K562 (cell line): ENCODE measurements around the gene VWA7. TPM values are rescaled to one million over a fixed set of nuclear protein-coding genes. Genes with fewer than 3 reads are reported as not detected.

ENCODE experiments used
- ARID4B ChIP-seq: sonication (generic); formaldehyde crosslinking; IDR thresholded peaks from 2 replicates; pipeline ENCODE4 v1.8.0; 2022; ENCODE audit warnings: mild to moderate bottlenecking, missing genetic modification reagents
- ATF3 ChIP-seq, 2 experiments: fragments of 450-650 bp in 1 of 2; sonication (generic) in 1 of 2; formaldehyde crosslinking in 1 of 2; IDR thresholded peaks in 1 of 2; conservative IDR thresholded peaks in 1 of 2; 2 replicates each; pipeline versions ENCODE4 v1.6.1 to v1.8.1; 2016 to 2023; ENCODE audit warnings: mild to moderate bottlenecking in 2 of 2, moderate library complexity in 2 of 2, inconsistent platforms in 1 of 2, missing genetic modification reagents in 1 of 2
- CTBP1 ChIP-seq: fragments of 450-650 bp; IDR thresholded peaks from 2 replicates; pipeline ENCODE4 v1.6.1; 2016; ENCODE audit warnings: borderline replicate concordance
- DNMT1 ChIP-seq: fragments of 450-650 bp; IDR thresholded peaks from 2 replicates; pipeline ENCODE4 v1.6.1; 2016; ENCODE audit warnings: antibody characterized with exemption, mild to moderate bottlenecking
- E2F8 ChIP-seq: fragments of 450-650 bp; IDR thresholded peaks from 2 replicates; pipeline ENCODE4 v1.7.1; 2018; ENCODE audit warnings: mild to moderate bottlenecking, low read depth; ENCODE audit not compliant: partially characterized antibody
- EWSR1 ChIP-seq: fragments of 450-650 bp; IDR thresholded peaks from 2 replicates; pipeline ENCODE4 v1.6.1; 2018; ENCODE audit warnings: borderline replicate concordance, mild to moderate bottlenecking, low read depth, moderate library complexity; ENCODE audit not compliant: partially characterized antibody
- FOS ChIP-seq: IDR thresholded peaks from 3 replicates; pipeline ENCODE4 v1.6.1; 2011; ENCODE audit not compliant: insufficient read length; ENCODE audit errors: extremely low read depth
- GABPB2 ChIP-seq: fragments of 250-450 bp; sonication (Bioruptor Pico); conservative IDR thresholded peaks from 2 replicates; pipeline ENCODE4 v1.5.1; 2021; ENCODE audit warnings: mild to moderate bottlenecking
- HMBOX1 ChIP-seq: sonication (generic); IDR thresholded peaks from 2 replicates; pipeline ENCODE4 v1.6.1; 2016
- HOXB6 ChIP-seq: fragments of 250-450 bp; sonication (Bioruptor Pico); IDR thresholded peaks from 2 replicates; pipeline ENCODE4 v1.5.1; 2022; ENCODE audit warnings: mild to moderate bottlenecking, borderline replicate concordance
- MED1 ChIP-seq: sonication (generic); formaldehyde crosslinking; IDR thresholded peaks from 2 replicates; pipeline ENCODE4 v1.8.1; 2023; ENCODE audit warnings: missing genetic modification reagents, borderline replicate concordance
- SAFB ChIP-seq: fragments of 200-400 bp; formaldehyde crosslinking; IDR thresholded peaks from 2 replicates; pipeline ENCODE4 v1.6.1; 2017; ENCODE audit warnings: low read depth, low read length, borderline replicate concordance
- SRSF7 ChIP-seq: fragments of 200-400 bp; formaldehyde crosslinking; optimal IDR thresholded peaks from 2 replicates; pipeline ENCODE3; 2017; ENCODE audit warnings: mild to moderate bottlenecking, low read depth, low read length
- ZFP30 ChIP-seq: fragments of 250-450 bp; sonication (Bioruptor Pico); IDR thresholded peaks from 2 replicates; pipeline ENCODE4 v1.8.0; 2022; ENCODE audit warnings: moderate library complexity, mild to moderate bottlenecking, inconsistent platforms, borderline replicate concordance
- ZKSCAN1 ChIP-seq: fragments of 150-350 bp; IDR thresholded peaks from 2 replicates; pipeline ENCODE4 v1.6.1; 2016; ENCODE audit warnings: low read depth, low read length
- ZNF197 ChIP-seq: fragments of 200-800 bp; sonication (Bioruptor generic); IDR thresholded peaks from 2 replicates; pipeline ENCODE4 v1.6.1; 2016; ENCODE audit warnings: low read depth, missing genetic modification characterization, missing compliant biosample characterization
- ZNF24 ChIP-seq: fragments of 450-650 bp; IDR thresholded peaks from 2 replicates; pipeline ENCODE4 v1.6.1; 2016
- ZNF316 ChIP-seq: fragments of 450-650 bp; IDR thresholded peaks from 2 replicates; pipeline ENCODE4 v1.6.1; 2016
- polyA plus RNA-seq, 8 experiments: library from polyadenylated mRNA; depleted of rRNA in 4 of 8; stranded (reverse) in 5 of 8; unstranded in 3 of 8; fragments of >200 nt; fragmentation: Nextera tagmentation in 2 of 8; fragmentation: Illumina TruSeq in 1 of 8; extraction: Ambion mirVana in 2 of 8; extraction: Trizol in 1 of 8; gene quantifications; 2 replicates each; pipeline versions ENCODE4 v1.2.1 to v1.2.3, GENCODE V29; 2011 to 2014; ENCODE audit warnings: inconsistent platforms in 1 of 8, missing spikeins in 1 of 8
- total RNA-seq, 7 experiments: library from RNA; depleted of rRNA in 6 of 7; stranded (reverse); fragments of >200 nt in 6 of 7; fragmentation: Illumina TruSeq in 2 of 7; extraction: Trizol in 2 of 7; gene quantifications; 2 replicates each; pipeline versions ENCODE4 v1.2.1 to v1.2.3, GENCODE V29; 2011 to 2021; ENCODE audit warnings: low replicate concordance in 1 of 7

Gene VWA7
- total and polyA plus RNA-seq, 9 of the 15 experiments (the other 6 are each of a cell fraction or from before 2014, with no cell fraction given) = 0.18 to 2.9 (median 0.95) TPM

GRCh38 chr6:31737991-31738979 is 38.8 kb downstream of the VWA7 start (continued):
- TF ChIP-seq EWSR1 (no peak), ATF3 (IDR thresholded peaks at IDR 0.05) (no peak), ATF3 (CRISPR knock-in tag; conservative IDR thresholded peaks at IDR 0.05) (peak; percentile 63), ZNF316 (peak; percentile 13; the same call in 1 of the 2 replicates), ARID4B (CRISPR knock-in tag) (peak; percentile 18), ZFP30 (CRISPR knock-in tag) (peak; percentile 64; the same call in 1 of the 2 replicates), SAFB (no peak), E2F8 (no peak), HMBOX1 (no peak), GABPB2 (no peak), DNMT1 (no peak; the same call in 1 of the 2 replicates), HOXB6 (no peak), ZNF24 (no peak), SRSF7 (no peak), CTBP1 (no peak), ZKSCAN1 (peak; percentile 36), FOS (no peak), ZNF197 (CRISPR knock-in tag) (no peak), MED1 (CRISPR knock-in tag) (no peak)
